Skeletal muscle satellite cell (primary cell): ENCODE measurements around the gene SLC6A17.

Source experiments
- H3K27me3 ChIP-seq: 2 replicates; pipeline ENCODE4 v1.7.0; 2013; ENCODE audit warnings: low read length; ENCODE audit not compliant: control insufficient read depth, insufficient read depth
- H3K36me3 ChIP-seq: 2 replicates; pipeline ENCODE4 v1.7.0; 2013; ENCODE audit warnings: mild to moderate bottlenecking, control low read depth, low read length; ENCODE audit not compliant: insufficient read depth
- H3K4me1 ChIP-seq: 2 replicates; pipeline ENCODE4 v1.7.0; 2013; ENCODE audit warnings: low read length; ENCODE audit not compliant: control insufficient read depth, insufficient read depth
- H3K4me2 ChIP-seq: 2 replicates; pipeline ENCODE4 v1.7.0; 2013; ENCODE audit warnings: mild to moderate bottlenecking, low read length
- H3K4me3 ChIP-seq: 2 replicates; pipeline ENCODE4 v1.7.0; 2013; ENCODE audit warnings: low read length
- H3K9ac ChIP-seq: 2 replicates; pipeline ENCODE4 v1.7.0; 2013; ENCODE audit warnings: mild to moderate bottlenecking, low read depth, low read length, moderate library complexity
- H3K9me3 ChIP-seq: replicated peaks from 2 replicates; pipeline ENCODE4 v1.7.0; 2013; ENCODE audit warnings: mild to moderate bottlenecking, control low read depth, low read length

The SLC6A17 gene

DNA sequence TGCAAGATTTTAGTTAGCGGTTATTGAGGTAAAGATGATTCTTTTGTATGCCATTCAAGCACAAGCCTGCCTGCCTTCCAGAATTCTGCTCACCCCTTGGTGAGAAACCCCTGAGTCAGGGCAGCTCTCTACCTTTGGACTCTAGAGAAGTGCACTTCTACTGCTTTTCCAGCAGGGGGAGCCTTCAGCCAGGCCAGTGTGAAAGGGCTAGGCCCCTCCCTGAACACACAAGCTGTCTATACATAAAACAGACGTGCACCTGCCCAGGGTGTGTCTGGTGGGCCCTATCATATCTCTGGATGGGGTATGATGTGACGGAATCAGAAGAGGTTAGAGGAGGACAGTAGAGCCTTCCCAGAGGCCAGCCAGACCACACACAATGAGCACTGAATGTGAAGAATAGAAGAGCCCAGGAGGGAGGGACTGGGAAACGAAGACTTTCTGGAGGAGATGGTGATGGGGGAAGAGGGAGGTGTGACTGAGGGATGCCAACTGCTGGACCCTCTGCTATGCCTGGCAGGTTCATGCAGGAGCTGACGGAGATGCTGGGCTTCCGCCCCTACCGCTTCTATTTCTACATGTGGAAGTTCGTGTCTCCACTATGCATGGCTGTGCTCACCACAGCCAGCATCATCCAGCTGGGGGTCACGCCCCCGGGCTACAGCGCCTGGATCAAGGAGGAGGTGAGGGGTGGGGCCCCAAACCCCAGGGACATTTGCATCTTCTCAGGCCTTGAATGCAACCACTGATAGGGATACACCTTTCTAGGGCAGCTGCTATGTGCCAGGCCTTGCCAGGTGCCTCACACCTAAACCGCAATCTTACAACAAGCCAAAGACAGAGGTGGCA, 46.8 kb downstream of the SLC6A17 start:
- Histone ChIP-seq H3K27me3 (peaks cover 7% of the 10 kb centered on the region), H3K4me1 (no peaks in the 10 kb centered on the region), H3K4me2 (no peak overlapping the region), H3K9ac (no peak overlapping the region), H3K4me3 (no peak overlapping the region), H3K36me3 (no peaks in the 10 kb centered on the region), H3K9me3 (no peaks in the 10 kb centered on the region)

DNA sequence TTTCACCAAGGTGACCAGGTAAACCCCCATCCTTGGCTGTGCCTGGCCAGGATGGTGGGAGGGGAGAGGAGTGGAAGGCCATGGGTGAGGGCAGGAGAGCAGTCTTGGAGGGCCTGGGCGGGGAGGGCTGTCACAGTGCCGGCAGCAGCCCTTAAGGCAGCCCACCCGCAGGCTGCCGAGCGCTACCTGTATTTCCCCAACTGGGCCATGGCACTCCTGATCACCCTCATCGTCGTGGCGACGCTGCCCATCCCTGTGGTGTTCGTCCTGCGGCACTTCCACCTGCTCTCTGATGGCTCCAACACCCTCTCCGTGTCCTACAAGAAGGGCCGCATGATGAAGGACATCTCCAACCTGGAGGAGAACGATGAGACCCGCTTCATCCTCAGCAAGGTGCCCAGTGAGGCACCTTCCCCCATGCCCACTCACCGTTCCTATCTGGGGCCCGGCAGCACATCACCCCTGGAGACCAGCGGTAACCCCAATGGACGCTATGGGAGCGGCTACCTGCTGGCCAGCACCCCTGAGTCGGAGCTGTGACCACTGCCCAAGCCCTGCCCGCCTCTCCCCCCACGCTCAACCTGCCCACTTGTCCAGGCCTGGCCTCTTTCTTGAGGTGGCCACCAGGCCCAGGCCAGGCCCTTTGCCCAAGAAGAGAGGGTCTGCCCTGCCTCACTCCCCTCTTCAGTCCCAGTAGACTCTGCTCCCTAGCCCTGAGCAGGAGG, 47.8 kb downstream of the SLC6A17 start:
- Histone ChIP-seq H3K27me3 (peaks cover under 1% of the 10 kb centered on the region), H3K4me2 (no peak overlapping the region), H3K9me3 (no peaks in the 10 kb centered on the region), H3K9ac (no peak overlapping the region), H3K4me3 (no peak overlapping the region), H3K36me3 (no peaks in the 10 kb centered on the region), H3K4me1 (peaks cover under 1% of the 10 kb centered on the region)

DNA sequence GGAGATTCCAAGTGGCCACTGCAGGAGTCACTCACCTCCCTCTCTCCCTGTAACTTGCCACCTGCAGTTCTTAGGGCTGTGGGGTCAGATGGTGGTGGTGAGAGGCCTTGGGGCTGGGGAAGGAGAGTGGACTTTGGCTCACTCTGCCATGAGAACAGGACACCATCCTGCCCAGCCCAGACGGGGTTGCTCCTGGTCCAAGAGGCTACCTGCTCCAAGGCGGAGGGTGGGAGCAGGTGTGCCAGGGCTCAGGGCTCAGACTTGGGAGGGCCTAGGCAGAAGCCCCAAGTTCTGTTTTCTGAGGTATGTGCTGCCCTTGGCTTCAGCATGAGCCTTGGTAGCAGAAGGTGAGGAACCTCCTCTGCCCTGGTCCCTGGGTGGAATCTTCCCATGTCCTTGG, 48.5 kb downstream of the SLC6A17 start:
- Histone ChIP-seq H3K9ac (no peak overlapping the region), H3K9me3 (no peaks in the 10 kb centered on the region), H3K36me3 (no peaks in the 10 kb centered on the region), H3K4me3 (no peak overlapping the region), H3K4me2 (no peak overlapping the region), H3K27me3 (no peaks in the 10 kb centered on the region), H3K4me1 (peaks cover 7% of the 10 kb centered on the region)

DNA sequence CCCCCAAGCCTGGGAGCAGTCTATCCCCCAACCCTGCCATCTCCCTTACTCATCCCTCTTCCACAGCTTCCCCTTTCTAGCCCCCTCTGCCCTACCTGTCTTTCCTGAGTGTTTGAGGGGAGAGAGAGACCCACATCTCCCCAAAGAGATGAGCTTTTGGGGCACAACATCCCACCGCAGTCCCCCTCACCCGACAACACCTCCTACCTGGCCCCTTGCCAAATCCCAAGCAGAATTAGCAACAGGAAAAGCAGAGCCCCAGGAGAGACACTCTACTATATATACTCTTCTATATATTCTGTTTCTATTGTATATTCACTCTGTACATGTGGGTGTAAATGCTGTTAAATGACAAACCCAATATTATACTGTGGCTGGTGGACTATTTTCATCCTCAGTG, 49.9 kb downstream of the SLC6A17 start:
- Histone ChIP-seq H3K9me3 (no peaks in the 10 kb centered on the region), H3K4me1 (peaks cover 11% of the 10 kb centered on the region), H3K36me3 (no peaks in the 10 kb centered on the region), H3K4me3 (no peak overlapping the region), H3K27me3 (no peaks in the 10 kb centered on the region), H3K4me2 (no peak overlapping the region), H3K9ac (no peak overlapping the region)

DNA sequence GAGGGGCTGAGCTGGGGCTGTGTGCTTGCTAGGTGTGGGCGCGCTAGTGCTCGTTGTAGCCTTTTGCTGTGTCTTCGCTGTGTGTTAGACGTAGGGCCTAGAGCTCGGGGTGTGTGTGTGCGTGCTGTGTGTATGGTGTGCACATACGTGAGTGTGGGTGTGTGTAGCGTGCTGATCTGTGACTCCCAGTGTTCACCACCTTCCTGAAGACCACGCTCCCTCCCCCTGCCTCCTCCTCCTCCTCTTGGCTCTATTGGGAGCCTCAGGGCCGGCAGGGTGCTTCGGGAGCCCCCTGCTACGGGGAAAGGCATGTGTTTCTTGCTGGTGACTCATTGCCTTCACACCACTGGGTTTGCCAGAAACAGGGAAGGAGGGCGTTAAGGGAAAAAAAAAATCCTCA, 50.4 kb downstream of the SLC6A17 start:
- Histone ChIP-seq H3K9me3 (no peaks in the 10 kb centered on the region), H3K36me3 (no peaks in the 10 kb centered on the region), H3K4me1 (peaks cover 11% of the 10 kb centered on the region), H3K27me3 (no peaks in the 10 kb centered on the region), H3K9ac (no peak overlapping the region), H3K4me3 (no peak overlapping the region), H3K4me2 (no peak overlapping the region)

DNA sequence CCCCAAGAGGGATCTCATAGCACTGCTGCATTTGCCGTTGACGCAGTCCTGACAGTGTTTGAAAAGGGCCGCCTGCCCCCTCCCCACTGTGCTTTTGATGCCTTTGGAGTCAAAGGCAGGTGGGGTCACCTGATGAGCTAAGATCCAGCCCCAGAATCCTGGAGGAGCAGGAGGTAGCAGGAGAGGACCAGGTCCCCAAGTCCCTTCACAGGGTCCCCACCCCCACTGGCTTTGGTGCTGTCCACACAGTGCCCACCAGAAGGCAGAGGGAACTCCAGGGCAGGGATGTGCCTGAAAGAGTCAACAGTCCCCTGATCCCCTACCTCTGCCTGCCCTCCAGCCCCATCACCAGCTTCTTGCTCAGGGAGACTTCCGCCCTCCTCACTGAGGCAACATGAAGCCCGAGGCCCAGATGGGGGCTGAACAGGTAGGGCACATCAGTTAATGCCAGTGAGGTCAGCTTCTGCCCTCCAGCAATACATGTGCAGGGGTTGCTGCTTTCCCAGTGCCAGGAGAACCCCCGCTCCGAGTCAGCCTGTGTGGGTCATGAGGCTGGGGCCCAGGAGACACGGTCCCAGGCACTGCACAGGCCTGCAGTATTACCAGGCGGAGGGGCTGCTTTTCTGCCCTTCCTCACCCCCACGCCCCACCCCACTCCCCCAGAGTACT, 51.0 kb downstream of the SLC6A17 start:
- Histone ChIP-seq H3K36me3 (no peaks in the 10 kb centered on the region), H3K9ac (no peak overlapping the region)

DNA sequence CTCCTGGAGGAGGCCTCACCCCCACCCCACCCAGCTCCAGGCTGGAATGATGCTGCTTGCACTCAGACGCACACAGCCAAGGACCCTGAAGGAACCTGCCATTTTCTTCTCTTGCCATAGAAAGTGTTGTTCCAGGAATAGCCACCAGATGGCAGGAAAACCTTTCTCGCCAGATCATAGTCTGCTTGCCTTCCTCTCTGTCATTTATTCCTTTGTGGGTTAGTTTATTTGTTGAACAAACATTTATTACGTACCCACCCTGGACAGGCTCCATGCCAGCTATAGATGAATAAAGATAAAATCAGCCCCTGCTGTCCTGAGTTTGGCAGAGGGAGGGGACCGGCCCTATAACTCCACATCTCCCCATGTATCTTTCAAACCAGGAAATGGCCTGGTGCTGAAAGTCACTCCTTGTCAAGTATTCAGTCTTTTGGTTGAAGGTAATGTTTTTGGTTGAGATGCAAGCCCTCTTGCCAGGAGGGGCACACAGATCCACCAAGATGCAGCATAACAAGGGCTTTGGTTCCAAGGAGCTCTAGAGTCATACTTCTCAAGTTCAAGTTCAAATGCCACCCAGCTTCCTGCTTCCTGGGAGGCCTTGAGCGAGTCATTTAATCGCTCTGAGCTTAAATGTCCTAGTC, 52.8 kb downstream of the SLC6A17 start:
- Histone ChIP-seq H3K27me3 (no peaks in the 10 kb centered on the region), H3K9me3 (no peaks in the 10 kb centered on the region), H3K4me2 (peak overlapping the region; percentile 21), H3K9ac (no peak overlapping the region), H3K36me3 (no peaks in the 10 kb centered on the region), H3K4me3 (no peak overlapping the region), H3K4me1 (peaks cover 11% of the 10 kb centered on the region)

More for the DNA sequence above, 51.0 kb downstream of the SLC6A17 start:
- no peak overlapping the region for H3K4me2 ChIP-seq
- H3K4me1 ChIP-seq = peaks cover 11% of the 10 kb centered on the region
- H3K4me3 ChIP-seq = no peak overlapping the region
- H3K27me3 ChIP-seq = no peaks in the 10 kb centered on the region
- H3K9me3 ChIP-seq = no peaks in the 10 kb centered on the region

DNA sequence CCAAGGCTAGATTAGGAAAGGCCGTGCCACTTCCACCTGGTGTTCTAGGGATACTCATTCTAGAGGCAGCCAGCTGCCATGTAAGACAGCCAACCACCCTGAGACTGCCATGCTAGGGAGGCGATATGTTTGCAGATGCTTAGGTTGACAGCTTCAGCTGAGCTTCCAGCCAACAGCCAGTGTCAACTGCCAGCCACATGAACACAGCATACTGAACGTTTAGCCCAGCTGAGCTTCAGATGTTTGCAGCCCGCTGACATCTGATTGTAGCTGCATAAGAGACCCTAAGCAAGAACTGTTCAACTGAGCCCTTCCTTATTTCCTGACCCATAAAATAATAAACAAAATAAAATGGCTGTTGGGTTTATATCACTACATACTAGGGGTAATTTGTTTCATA, 54.9 kb downstream of the SLC6A17 start:
- no peaks in the 10 kb centered on the region for H3K27me3 ChIP-seq
- no peak overlapping the region for H3K9ac ChIP-seq
- H3K4me1 ChIP-seq = peaks cover 15% of the 10 kb centered on the region
- no peaks in the 10 kb centered on the region for H3K36me3 ChIP-seq
- H3K4me2 ChIP-seq = no peak overlapping the region
- H3K9me3 ChIP-seq = no peaks in the 10 kb centered on the region
- H3K4me3 ChIP-seq = no peak overlapping the region

DNA sequence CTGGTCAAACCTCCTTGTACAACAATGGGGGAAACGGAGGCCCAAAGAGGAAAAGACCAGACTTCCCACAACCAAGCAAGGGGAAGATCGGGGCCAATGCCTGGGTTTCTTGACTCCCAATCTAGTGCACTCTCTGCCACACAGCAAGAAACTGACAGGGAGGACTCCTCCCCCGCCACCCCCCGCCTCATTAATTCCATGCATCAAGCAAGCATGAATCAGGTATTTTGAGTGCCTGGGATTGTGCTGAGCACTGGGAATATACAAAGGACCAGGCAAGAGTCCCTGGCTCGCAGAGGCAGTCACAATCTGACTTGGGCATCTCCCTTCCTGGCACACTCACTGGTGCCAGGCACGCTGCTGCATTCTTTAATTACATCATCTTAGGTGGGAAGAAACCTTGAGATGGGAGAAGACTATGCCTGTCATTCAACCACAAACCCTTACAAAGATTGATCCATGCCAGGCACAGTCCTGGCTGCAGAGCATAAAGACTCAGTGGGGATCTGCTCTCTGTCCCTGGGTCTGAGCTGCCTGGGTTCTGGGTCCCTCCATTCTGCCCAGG, 55.4 kb downstream of the SLC6A17 start:
- Histone ChIP-seq H3K4me3 (no peak overlapping the region), H3K9me3 (no peaks in the 10 kb centered on the region), H3K36me3 (no peaks in the 10 kb centered on the region), H3K4me2 (no peak overlapping the region), H3K4me1 (peaks cover 15% of the 10 kb centered on the region), H3K27me3 (no peaks in the 10 kb centered on the region), H3K9ac (no peak overlapping the region)

DNA sequence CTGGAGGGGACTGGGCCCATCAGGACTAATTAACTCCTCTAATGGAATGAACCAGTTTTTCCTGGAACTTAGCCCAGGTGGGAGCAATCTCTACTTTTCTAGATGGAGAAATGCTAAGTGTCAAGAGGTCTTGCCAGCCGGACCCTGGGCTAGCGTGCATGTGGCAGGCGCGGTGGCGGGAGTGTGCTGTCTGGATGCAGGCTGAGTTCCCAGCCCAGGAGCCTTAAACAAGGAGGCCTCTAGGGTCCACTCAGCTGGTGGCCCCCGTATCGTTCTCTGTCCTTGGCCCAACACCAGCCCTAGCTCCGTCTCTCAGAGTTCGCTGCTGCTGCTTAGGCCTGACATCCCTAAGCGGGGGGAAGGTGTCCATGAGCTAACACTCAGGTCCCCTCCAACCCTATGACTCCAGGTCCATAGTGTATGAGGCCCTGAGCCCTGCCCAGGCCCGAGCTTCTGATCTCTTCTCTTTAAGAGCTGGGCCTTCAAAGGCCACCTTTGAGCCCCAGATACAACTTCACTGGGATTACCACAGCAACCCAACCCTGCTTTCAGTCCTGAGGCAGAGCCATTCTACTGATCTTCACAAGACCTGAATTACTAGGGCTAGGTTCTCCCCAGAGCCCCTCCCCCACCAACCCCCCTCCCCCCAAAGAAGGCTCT, 56.1 kb downstream of the SLC6A17 start:
- no peaks in the 10 kb centered on the region for H3K9me3 ChIP-seq
- no peak overlapping the region for H3K4me2 ChIP-seq
- H3K27me3 ChIP-seq = peaks cover 5% of the 10 kb centered on the region
- no peaks in the 10 kb centered on the region for H3K36me3 ChIP-seq
- no peak overlapping the region for H3K4me3 ChIP-seq
- peaks cover 19% of the 10 kb centered on the region for H3K4me1 ChIP-seq
- H3K9ac ChIP-seq = no peak overlapping the region
